Large intestine (tissue), 3 donors: ENCODE results near the gene C9orf50. TPM values are rescaled to one million over a fixed set of nuclear protein-coding genes. Genes with fewer than 3 reads are reported as not detected.

Experiments
- DNase-seq, 2 donors: peaks; one replicate each; pipeline versions ENCODE4 v3.0.0 to v3.0.0-alpha.2; 2013
- H3K27ac ChIP-seq: one replicate; pipeline ENCODE4 v1.5.1; 2013; ENCODE audit warnings: low read length
- H3K27me3 ChIP-seq: 2 replicates; pipeline ENCODE4 v1.6.1; 2013; ENCODE audit warnings: low read length; ENCODE audit not compliant: control insufficient read depth, insufficient read depth
- H3K36me3 ChIP-seq: 2 replicates; pipeline ENCODE4 v1.6.1; 2013; ENCODE audit warnings: low read length; ENCODE audit not compliant: control insufficient read depth, insufficient read depth
- H3K4me1 ChIP-seq: one replicate; pipeline ENCODE4 v1.6.1; 2013; ENCODE audit warnings: low read length; ENCODE audit not compliant: control insufficient read depth, insufficient read depth
- H3K4me3 ChIP-seq: one replicate; pipeline ENCODE4 v1.5.1; 2013; ENCODE audit warnings: low read length
- H3K9me3 ChIP-seq: one replicate; pipeline ENCODE4 v1.6.1; 2013; ENCODE audit warnings: mild to moderate bottlenecking, low read depth, low read length, moderate library complexity; ENCODE audit not compliant: control insufficient read depth
- WGBS: methylation state at CpG from one replicate; pipeline ENCODE4 v1.1.5; 2013; ENCODE audit warnings: low lambda C conversion rate; ENCODE audit not compliant: insufficient coverage; 5-methylcytosine and 5-hydroxymethylcytosine counted together
- polyA plus RNA-seq: library from polyadenylated mRNA; unstranded; fragments of 120-200 nt; gene quantifications from one replicate; pipeline ENCODE4 v1.2.1, GENCODE V29; 2013

C9orf50 gene
- polyA plus RNA-seq, 1 donor = 0.33 TPM

DNA sequence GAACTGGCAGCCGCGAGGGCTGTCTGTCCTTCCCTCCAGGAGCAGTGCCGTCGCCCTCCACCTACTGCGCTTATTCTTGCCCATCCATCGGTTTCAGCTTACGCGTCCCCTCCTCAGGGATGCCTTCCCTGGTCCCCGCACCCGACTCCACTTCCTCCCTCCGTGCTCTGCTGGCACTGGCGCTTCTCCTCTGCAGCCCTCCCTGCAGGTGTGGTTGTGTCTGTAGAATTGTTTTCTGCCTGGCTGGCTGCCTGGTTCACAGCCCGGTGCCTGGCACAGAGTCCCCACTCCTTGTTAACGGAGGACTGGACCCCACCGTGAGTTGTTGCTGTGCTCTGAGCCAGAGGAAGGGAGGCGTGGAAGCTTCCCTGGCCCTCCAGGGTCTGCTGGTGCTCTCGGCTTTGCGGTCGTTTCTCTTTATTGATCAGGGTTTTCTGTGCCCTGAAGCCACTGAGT is 10.8 kb upstream of the C9orf50 start:
- H3K27ac ChIP-seq = no peak overlapping the region
- H3K36me3 ChIP-seq = peaks cover 64% of the 10 kb centered on the region
- WGBS = no CpG with 5 or more reads among the region's 19 CpGs

DNA sequence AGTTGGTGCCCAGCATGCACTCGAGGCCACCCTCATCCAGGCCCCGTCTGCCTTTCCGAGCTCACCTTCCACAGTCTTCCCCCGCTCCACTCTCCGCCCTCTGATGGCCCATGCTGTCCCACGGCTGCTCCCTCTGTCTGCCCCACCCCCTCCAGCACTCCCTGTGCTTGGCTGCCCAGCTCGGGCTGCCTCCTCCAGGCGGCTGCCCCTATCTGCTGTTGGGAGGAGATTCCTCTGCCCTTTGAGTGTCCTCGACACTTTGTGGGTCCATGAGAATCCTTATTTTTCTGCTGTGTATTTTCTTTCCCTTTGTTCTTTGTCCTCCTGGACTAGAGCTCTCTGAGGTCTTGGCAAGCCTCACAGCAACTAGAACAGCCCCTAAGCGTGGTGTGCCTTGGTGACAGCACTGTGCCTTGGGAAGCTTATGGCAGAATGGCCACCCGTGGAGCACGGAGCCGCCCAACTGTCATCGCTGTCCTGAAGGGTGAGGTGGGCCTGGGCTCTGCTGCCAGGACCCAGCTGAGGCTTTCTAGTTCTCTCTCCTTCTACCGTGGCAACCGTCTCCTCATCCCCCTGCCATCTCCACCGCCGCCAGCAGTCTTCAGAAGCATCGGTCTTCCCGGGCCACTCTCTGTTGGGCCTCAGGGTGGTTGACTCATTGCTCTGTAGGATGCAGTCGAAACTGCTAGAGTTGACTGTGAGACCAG is 10.2 kb upstream of the C9orf50 start:
- Histone ChIP-seq H3K4me1 (peaks cover 17% of the 10 kb centered on the region), H3K36me3 (peaks cover 62% of the 10 kb centered on the region), H3K9me3 (no peaks in the 10 kb centered on the region), H3K27ac (no peak overlapping the region), H3K4me3 (no peak overlapping the region), H3K27me3 (no peaks in the 10 kb centered on the region)
- no peak for DNase-seq
- 80% methylated on average over 1 of the region's 21 CpGs for WGBS

More for the DNA sequence above, 10.8 kb upstream of the C9orf50 start:
- peaks cover 17% of the 10 kb centered on the region for H3K4me1 ChIP-seq
- no peaks in the 10 kb centered on the region for H3K27me3 ChIP-seq
- no peak for DNase-seq
- H3K9me3 ChIP-seq = no peaks in the 10 kb centered on the region
- H3K4me3 ChIP-seq = no peak overlapping the region

DNA sequence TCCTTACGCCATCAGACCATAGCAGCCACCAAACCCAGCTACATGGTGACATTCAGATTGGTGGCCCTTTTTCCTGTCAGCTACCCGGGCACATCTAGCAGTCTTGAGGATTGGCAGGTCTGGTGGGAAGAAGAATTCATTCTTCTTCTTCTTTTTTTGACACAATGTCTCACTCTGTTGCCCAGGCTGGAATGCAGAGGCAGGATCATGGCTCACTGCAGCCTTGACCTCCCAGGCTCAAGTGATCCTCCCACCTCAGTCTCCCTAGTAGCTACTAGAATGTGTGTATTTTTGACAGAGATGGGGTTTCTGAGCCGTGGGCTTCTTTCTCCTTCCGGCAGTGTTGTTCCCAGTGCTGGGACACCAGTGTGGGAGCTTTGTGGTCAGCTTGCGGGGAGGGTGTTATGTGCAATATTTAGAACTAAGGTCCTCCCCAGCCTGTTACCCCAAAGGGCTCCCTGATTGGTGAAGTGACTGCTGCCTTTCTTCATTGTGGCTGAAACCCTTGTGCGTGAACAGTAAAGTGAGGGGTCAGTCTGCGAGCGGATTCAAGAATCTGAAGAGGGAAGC is 8.4 kb upstream of the C9orf50 start:
- Histone ChIP-seq H3K4me3 (no peak overlapping the region), H3K9me3 (no peaks in the 10 kb centered on the region), H3K4me1 (peaks cover 17% of the 10 kb centered on the region), H3K27ac (no peak overlapping the region), H3K36me3 (peaks cover 46% of the 10 kb centered on the region), H3K27me3 (no peaks in the 10 kb centered on the region)
- DNase-seq = no peak
- no CpG with 5 or more reads among the region's 8 CpGs for WGBS

DNA sequence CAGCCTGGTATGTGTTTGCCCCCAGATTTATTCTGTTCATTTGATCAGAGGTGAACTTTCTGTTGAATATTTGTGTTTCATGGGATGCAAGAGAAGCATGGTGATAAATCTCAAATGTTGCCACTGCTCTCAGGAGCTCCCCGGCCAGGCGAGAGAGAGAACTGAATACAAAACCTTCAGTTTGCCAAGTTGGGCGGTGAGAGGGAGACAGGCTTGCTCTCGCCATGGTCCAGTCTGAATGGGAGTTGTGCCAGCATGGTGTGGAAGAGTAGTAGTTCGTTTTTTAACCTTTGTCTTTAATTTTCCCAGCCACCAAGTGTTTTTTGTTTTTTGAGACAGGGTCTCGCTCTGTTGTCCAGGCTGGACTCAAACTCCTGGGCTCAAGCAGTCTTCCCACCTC is 7.8 kb upstream of the C9orf50 start:
- Histone ChIP-seq H3K27me3 (no peaks in the 10 kb centered on the region), H3K36me3 (peaks cover 40% of the 10 kb centered on the region), H3K4me3 (no peak overlapping the region), H3K4me1 (peaks cover 17% of the 10 kb centered on the region), H3K9me3 (no peaks in the 10 kb centered on the region), H3K27ac (no peak overlapping the region)
- no peak for DNase-seq
- no CpG with 5 or more reads among the region's 6 CpGs for WGBS

DNA sequence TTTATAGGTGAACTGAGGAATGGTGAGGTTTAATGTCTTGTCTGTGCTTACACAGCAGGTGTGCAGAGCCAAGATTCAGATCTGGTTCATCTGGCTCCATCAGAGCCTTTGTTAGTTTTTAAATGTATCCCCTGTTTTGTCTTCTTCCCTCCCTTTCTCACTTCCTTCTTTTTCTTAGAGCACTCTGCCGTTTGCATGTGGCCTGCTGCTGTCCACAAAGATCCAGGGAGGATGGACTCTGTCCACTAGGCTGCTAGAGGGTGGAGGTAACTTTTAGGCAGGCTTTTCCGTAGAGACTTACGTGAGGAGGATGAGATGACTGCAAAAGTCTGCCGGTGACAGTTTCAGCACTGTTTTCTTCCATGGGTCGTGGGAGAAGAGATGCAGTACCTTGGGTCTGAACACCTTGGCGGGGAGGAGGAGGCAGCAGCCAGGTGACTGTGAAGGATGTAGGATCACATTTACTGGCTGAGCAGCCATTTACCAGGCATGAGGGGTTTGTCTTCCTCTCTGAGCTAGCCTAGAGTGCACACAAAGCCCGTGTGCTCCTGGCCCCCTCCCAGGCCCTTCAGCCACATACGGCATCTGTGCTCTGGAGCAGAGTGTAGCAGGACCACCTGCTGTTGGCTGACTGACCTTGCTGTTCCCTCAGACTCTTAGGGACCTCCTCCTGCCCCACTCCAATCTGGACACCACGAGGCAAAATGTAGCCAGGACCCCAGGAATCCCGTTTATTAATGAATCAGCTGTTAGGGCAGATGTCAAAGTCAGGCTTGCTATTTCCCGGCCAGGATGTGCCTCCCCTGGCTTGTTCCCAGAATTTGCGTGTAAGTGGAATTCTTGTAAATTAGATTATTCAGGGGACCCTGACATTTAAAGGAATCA is 6.9 kb upstream of the C9orf50 start:
- WGBS = no CpG with 5 or more reads among the region's 12 CpGs
- no peaks in the 10 kb centered on the region for H3K9me3 ChIP-seq
- peaks cover 17% of the 10 kb centered on the region for H3K4me1 ChIP-seq
- peak overlapping the region; percentile 99 for H3K27ac ChIP-seq
- no peaks in the 10 kb centered on the region for H3K27me3 ChIP-seq
- no peak for DNase-seq
- peak overlapping the region; percentile 97 for H3K4me3 ChIP-seq
- H3K36me3 ChIP-seq = peaks cover 31% of the 10 kb centered on the region

DNA sequence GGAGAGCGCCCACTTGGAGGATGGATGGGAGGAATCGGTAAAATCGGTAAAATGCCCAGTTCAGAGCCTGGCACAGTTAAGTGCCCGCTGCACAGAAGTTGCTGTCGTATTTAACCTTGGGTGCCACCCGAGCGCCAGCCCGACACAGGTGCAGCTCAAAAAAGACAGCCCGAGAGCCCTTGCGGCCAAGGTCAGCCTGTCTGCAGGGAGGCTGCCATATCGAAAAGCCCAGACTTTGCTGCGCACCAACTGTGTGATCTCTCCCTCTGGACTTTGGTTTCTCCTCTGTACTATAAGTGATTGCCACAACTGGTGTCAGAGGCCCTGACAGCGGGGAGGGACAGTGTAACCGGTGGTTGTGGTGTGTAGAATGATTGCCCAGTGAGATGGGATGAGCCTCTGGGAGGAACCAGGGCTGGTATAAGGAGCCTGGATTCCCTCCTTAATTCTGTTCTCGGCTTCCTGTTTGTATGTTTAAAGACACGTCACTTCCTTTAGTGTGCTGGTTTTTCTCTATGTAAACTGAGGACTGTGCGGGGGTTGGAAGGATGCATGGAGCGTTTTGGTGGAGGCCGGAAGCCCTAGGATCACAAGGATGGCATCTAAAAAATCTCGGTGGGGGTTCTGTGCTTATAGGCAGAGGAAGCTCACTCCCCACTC is 5.9 kb upstream of the C9orf50 start:
- peak; percentile 72 to 85 for DNase-seq
- peaks cover 17% of the 10 kb centered on the region for H3K4me1 ChIP-seq
- WGBS = no CpG with 5 or more reads among the region's 20 CpGs
- peak overlapping the region; percentile 97 for H3K4me3 ChIP-seq
- H3K27ac ChIP-seq = peak overlapping the region; percentile 99
- no peaks in the 10 kb centered on the region for H3K27me3 ChIP-seq
- H3K9me3 ChIP-seq = no peaks in the 10 kb centered on the region
- peaks cover 22% of the 10 kb centered on the region for H3K36me3 ChIP-seq

DNA sequence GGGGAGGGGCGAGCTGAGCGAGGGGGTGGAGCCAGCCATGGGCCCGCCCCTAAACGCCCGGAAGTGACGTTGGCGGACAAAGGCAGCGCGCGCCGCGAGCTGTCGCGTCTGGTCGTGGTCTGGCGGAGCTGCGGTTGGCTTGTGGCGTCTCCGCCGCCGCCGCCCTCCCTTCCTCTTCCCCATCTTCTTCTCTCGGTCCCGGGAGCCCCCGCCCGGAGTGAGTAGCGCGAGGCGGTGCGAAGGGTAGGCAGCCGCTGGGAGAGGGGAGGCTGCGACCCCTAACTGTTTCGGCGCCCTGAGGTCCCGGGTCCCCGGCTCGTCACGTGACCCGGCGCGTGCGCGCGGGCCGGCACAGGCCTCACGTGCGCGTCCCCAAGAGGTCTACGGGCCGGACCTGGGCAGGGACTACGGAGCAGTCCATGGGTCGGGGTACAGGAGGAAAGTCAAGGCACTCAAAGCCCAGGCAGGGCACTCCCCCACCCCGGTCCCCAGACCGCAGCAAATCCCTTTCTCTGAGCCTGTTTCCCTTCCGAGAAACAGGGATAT is 5.3 kb upstream of the C9orf50 start, which contains the start of gene NTMT1:
TSS of gene NTMT1 (plus strand) at position 85 of the 546 bp plus-strand sequence. CDS start 6,541 bp downstream, outside the sequence.
- Histone ChIP-seq H3K4me1 (peaks cover 17% of the 10 kb centered on the region), H3K36me3 (peaks cover 16% of the 10 kb centered on the region), H3K27ac (peak within 1 kb of the TSS; percentile 99), H3K4me3 (peak within 1 kb of the TSS; percentile 97), H3K27me3 (no peaks in the 10 kb centered on the region), H3K9me3 (no peaks in the 10 kb centered on the region)
- peak; percentile 78 to 90 for DNase-seq
- no CpG with 5 or more reads among the region's 55 CpGs for WGBS

DNA sequence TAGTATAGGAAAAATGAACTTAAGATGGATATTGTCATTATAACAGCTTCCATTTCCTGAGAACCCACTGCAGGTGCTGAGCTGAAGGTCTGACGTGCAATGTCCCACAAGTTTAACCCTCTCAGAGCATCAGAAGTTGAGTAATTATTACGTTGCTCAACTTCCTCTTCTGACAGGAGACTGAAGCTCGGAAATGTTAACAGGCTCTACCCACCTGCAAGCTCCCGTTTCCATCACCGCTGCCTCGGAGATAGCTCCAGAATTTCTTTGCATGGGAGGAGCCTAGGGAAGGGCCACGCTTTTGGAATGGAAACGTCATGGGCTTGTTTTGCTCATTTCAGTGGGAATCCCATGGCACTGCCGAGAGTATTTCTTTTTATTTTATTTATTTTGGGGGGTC is 4.0 kb upstream of the C9orf50 start:
- DNase-seq = no peak
- H3K27ac ChIP-seq = no peak overlapping the region
- WGBS = no CpG with 5 or more reads among the region's 9 CpGs
- H3K4me3 ChIP-seq = no peak overlapping the region
- H3K9me3 ChIP-seq = peaks cover under 1% of the 10 kb centered on the region
- H3K27me3 ChIP-seq = peaks cover 5% of the 10 kb centered on the region
- peaks cover 14% of the 10 kb centered on the region for H3K4me1 ChIP-seq
- H3K36me3 ChIP-seq = peaks cover 16% of the 10 kb centered on the region

DNA sequence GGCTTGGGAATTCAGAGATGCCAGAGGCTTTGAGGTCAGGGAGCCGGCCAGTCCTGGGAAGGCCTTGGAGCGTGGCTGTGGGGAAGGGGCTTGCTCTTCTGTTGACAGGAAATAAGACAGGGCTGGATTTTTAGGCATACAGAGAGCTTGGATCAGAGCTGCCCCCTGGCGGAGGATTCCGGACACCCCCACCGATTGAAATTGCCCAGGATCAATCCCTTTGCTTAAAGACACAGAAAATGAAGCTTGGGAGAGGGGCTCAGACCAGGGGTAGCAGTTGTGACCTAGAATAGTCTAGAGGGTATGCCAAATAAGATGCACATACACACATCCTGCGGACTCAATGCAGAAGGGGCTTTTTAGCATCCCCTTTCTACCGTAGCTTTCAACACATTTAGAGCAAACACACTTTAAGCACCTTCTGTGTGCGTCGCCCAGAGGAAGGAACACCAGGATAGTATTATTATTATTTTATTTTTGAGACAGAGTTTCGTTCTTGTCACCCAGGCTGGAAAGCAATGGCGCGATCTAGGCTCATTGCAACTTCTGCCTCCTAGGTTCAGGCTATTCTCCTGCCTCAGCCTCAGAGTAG is 3.4 kb upstream of the C9orf50 start:
- peaks cover 11% of the 10 kb centered on the region for H3K27me3 ChIP-seq
- no peak overlapping the region for H3K4me3 ChIP-seq
- no peak for DNase-seq
- no CpG with 5 or more reads among the region's 12 CpGs for WGBS
- no peak overlapping the region for H3K27ac ChIP-seq
- peaks cover 17% of the 10 kb centered on the region for H3K4me1 ChIP-seq
- peaks cover 11% of the 10 kb centered on the region for H3K36me3 ChIP-seq
- H3K9me3 ChIP-seq = peaks cover 3% of the 10 kb centered on the region
